ENCODE measurements around the gene ATP5PO.

ATP5PO gene, protein sequence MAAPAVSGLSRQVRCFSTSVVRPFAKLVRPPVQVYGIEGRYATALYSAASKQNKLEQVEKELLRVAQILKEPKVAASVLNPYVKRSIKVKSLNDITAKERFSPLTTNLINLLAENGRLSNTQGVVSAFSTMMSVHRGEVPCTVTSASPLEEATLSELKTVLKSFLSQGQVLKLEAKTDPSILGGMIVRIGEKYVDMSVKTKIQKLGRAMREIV

DNA sequence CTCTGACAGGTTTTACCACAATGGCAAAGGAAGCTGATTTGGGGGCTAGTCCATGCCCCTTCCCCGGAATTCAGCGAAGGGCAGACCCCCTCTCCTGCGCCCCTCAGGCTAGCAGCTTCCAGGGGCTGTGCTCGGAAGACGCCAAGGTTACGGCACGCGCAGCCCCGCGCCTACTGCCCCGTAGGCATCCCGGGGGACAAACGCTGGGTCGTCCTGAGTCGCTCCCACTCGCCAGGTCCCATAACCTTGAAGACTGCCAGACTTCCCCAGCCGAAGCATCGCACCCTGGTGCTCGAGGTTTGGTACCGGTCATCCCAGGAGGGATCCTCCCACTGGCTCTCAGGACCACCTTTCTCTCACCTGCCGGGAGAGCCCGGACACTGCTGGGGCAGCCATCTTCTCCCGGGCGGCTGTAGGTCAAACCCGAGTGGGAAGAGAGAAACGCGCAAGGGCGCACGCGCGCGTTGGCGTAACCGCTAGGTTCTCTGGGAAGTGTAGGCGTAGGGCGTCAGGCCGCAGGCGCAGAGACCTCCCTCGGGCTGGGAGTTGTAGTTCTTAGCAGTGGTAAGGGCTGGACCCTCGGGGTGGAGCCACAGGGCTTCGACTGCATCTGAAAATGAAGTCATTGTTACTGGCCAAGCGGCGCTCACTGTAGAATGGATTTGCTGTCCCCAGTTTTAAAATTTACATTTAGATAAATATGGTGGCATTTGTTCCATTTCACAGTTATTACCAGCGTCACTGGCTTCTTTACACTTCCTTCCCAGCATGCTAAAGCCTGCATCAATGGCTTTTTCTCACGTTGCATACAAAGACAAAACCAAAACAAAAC is at the start of gene ATP5PO:
TSS of gene ATP5PO (minus strand) at position 437 of the 832 bp plus-strand sequence. CDS start at position 396, 41 bp downstream.
- DNase-seq: peak; percentile 91

DNA sequence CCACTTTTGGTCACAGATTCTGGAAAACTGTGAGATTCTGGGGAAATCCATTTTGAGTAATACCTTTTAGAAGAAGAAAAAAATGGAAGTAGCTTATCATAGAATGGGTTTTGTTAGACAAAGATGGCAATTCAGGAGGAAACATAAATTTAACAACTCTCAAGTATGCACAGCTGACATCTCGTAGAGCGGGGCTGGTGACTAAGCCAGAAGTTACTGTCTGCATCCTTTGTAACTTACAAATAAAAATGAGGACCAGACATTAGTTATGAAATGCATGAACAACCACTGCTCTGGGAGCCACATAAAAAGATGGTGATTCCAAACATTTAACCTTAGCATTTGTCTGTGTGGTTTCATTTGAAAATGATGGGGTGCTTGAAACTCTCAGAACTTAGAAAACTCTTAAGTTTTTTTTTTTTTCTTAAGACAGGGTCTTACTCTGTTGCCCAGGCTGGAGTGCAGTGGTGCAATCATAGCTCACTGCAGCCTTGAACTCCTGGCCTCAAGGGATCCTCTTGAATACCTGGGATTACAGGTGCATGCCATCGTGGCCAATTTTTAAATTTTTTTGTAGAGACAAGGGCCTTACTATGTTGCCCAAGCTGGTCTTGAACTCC is 49.2 kb upstream of the ATP5PO start:
- DNase-seq: no peak

DNA sequence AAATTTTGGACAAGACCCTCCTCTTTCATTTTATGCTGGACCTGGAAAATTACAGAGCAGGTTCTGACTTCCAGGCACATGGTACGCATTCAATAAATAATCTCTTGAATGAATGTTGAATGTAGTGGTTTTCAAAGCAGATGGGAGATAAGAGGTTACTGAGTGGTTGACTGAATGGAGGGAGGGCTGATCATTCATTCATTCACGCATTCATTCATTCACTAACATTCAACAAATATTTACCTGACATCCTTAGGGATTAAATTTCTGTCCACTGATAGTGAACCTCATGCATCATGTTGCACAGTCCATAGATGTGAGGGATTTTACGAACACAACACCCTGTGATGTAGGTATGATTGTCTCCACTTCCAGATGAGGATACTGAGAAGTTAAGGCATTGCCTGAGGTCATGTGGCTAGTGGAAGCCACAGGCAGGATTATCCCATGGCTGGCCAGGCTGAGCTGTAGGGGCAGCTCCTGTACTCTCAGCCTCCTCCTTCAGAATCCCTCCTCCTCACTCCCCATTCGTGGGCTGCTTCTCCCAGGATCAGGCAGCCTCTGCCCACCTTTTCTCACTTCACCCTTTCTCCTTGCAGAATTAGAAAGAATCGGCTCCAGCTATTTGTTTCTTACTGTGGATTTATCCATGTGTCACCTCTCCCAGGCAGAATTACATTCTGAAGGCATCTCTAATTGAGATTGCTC is 48.4 kb upstream of the ATP5PO start:
- no peak for DNase-seq

- no peak for DNase-seq
Measured at GRCh38 chr21:33962290-33962689, 46.7 kb upstream of the ATP5PO start.

GRCh38 chr21:33961061-33961460 is 45.5 kb upstream of the ATP5PO start:
- no peak for DNase-seq

DNA sequence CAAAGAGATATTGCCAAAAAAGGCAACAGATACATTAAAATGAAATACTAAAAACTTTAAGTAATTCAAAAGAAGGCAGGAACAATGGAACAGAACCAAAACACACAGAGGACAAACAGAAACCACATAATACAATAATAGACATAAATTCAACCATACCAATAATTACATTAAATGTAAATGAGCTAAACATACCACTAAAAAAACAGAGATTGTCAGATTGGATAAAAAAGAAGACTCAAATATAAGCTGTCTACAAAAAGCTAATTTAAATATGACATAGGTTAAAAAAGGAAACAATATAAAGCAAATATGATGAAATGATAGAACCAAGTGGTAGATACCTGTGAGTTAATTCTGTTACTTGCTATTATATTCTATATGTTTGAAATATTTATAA is 44.1 kb upstream of the ATP5PO start:
- no peak for DNase-seq

- no peak for DNase-seq
Measured at GRCh38 chr21:33954395-33954794, 38.8 kb upstream of the ATP5PO start.

DNA sequence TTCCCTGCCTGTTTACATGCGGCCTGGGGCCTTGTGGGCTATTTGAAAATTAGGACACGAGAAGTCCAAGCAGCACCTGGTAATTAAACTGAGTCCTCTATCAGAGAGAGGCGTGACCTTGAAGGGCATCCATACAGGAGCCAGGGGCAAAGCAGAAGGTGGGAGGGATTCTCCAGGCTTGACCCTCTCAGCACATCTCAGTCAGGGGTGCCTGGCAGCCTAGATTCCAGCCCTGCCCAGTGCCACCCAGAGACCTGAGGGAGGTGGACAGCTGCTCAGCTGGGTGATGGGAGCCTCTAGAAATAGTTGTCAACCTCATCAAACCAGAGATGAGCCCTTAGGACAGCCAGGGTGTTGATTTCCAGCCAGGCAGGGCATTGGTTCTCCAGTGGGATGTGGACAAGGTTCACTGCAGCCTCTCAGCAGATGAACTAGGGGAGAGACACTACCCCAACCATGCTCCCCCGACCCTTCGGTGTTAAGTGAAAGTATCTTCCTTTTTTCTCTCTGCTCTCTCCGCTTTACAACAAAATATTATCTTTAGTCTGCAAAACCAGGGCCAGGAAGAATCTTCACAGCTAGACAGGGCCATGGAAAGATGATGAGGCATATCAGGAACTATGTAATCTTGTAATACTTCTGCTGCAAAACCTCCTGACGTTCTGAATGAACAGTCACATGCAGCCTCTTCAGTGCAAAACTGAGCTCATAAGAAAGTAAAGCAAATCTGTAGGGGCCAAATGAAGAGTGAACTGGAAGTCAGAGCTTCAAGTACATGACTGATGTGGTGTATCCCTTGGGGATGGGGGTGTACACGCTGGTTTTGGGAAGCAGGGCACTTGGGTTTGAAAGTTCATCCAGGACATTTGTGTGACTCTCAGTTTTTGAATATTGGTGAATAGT is 35.9 kb upstream of the ATP5PO start:
- no peak for DNase-seq

GRCh38 chr21:33950431-33951079 is 35.0 kb upstream of the ATP5PO start:
- DNase-seq: no peak

GRCh38 chr21:33949516-33950430 is 34.2 kb upstream of the ATP5PO start:
- DNase-seq: no peak

DNA sequence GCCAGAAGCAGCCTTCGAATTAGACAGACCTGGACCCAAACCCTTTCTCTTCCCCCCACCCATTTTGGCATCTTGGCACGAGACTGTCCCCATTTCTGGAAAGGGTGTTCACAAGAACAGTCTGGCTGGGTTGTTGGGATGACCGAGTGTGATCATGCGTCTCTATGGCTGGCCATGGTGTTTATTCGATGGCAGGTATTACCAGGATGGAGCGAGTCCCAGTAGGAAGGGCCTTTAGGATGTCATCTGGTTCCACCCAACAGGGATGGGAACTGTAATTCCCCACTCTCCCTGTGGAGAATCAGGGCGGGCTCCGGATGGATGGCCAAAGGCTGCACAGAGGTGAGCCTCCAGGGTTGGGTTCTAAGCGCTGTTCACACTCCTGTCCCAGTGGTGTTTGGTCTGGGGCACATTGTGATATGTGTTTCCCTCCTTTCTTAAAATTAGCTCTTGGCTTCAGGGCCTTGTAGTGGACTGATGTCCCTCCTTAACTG is 33.4 kb upstream of the ATP5PO start:
- DNase-seq: no peak

- peak; percentile 51 for DNase-seq
Measured at GRCh38 chr21:33948096-33948950, 32.7 kb upstream of the ATP5PO start.

- DNase-seq: peak; percentile 76
Measured at GRCh38 chr21:33947451-33948095, 32.0 kb upstream of the ATP5PO start.

- DNase-seq: no peak
Measured at GRCh38 chr21:33945652-33946270, 30.2 kb upstream of the ATP5PO start.

- no peak for DNase-seq
Measured at GRCh38 chr21:33944185-33944763, 28.7 kb upstream of the ATP5PO start.

- DNase-seq: no peak
Measured at GRCh38 chr21:33943293-33943692, 27.7 kb upstream of the ATP5PO start.

- no peak for DNase-seq
Measured at GRCh38 chr21:33942426-33942825, 26.8 kb upstream of the ATP5PO start.

GRCh38 chr21:33940881-33941245 is 25.3 kb upstream of the ATP5PO start:
- no peak for DNase-seq
